Caco-2 (cell line): ENCODE measurements around the gene PPP6R2. TPM values are rescaled to one million over a fixed set of nuclear protein-coding genes. Genes with fewer than 3 reads are reported as not detected.

Experiments used
- BruUV-seq: library from RNA; stranded (reverse); fragments of 400-500 nt; replicated peaks from 2 replicates; lab custom pipeline; 2021; lab: Mats Ljungman, UMichigan
- CTCF ChIA-PET: fragments of 300-600 bp; sonication (Branson Sonifier 250); formaldehyde crosslinking; loops from one replicate; lab custom pipeline; 2022; ENCODE audit warnings: antibody characterized with exemption; lab: Charles Lee
- POLR2A ChIA-PET: fragments of 300-600 bp; sonication (Branson Sonifier 250); formaldehyde crosslinking; loops from one replicate; lab custom pipeline; 2022; ENCODE audit warnings: antibody characterized with exemption; lab: Charles Lee
- DNase-seq, 2 experiments: peaks; one replicate each; pipeline versions ENCODE4 v3.0.0 to v3.0.0-alpha.2; 2020 to 2022
- H3K27me3 ChIP-seq: replicated peaks from 2 replicates; pipeline ENCODE4 v1.6.0; 2011; ENCODE audit warnings: low read length; ENCODE audit not compliant: control insufficient read depth, insufficient read depth
- H3K36me3 ChIP-seq: 2 replicates; pipeline ENCODE4 v1.5.1; 2011; ENCODE audit warnings: low read length; ENCODE audit not compliant: control insufficient read depth, insufficient read depth
- H3K4me1 ChIP-seq: fragments of 250-450 bp; sonication (Bioruptor Pico); 2 replicates; pipeline ENCODE4 v1.5.1; 2020; ENCODE audit warnings: mild to moderate bottlenecking
- H3K4me3 ChIP-seq: 2 replicates; pipeline ENCODE4 v1.5.1; 2011; ENCODE audit warnings: low read depth, mild to moderate bottlenecking, control low read depth, low read length
- H3K9me3 ChIP-seq: fragments of 250-450 bp; sonication (Bioruptor Pico); 2 replicates; pipeline ENCODE4 v1.5.1; 2020; ENCODE audit warnings: mild to moderate bottlenecking, moderate library complexity
- H3K27ac Mint-ChIP-seq: one replicate; pipeline ENCODE4 v1.8.0; 2022; ENCODE audit warnings: mixed read lengths; ENCODE audit not compliant: unreplicated experiment
- H3K27me3 Mint-ChIP-seq: one replicate; pipeline ENCODE4 v1.8.0; 2022; ENCODE audit warnings: mixed read lengths; ENCODE audit not compliant: insufficient read depth, unreplicated experiment
- H3K36me3 Mint-ChIP-seq: one replicate; pipeline ENCODE4 v1.8.0; 2022; ENCODE audit warnings: mild to moderate bottlenecking, mixed read lengths; ENCODE audit not compliant: insufficient read depth, unreplicated experiment
- H3K4me1 Mint-ChIP-seq: one replicate; pipeline ENCODE4 v1.8.0; 2022; ENCODE audit warnings: low read depth, mixed read lengths; ENCODE audit not compliant: unreplicated experiment
- H3K4me3 Mint-ChIP-seq: one replicate; pipeline ENCODE4 v1.8.0; 2022; ENCODE audit warnings: mild to moderate bottlenecking, moderate library complexity, mixed read lengths; ENCODE audit not compliant: unreplicated experiment
- H3K9me3 Mint-ChIP-seq: one replicate; pipeline ENCODE4 v1.8.0; 2022; ENCODE audit warnings: mixed read lengths; ENCODE audit not compliant: unreplicated experiment
- CTCF ChIP-seq, 2 experiments: fragments of 200-600 bp in 1 of 2; IDR thresholded peaks; 1 replicate in 1 of 2; 2 replicates in 1 of 2; pipeline versions ENCODE4 v1.5.1 to v1.8.0; 2011 to 2022; ENCODE audit warnings: antibody characterized with exemption in 1 of 2, control low read depth in 1 of 2, inconsistent platforms in 1 of 2, low read depth in 1 of 2, low read length in 1 of 2, mild to moderate bottlenecking in 1 of 2, moderate library complexity in 1 of 2; ENCODE audit not compliant: insufficient read depth in 1 of 2, severe bottlenecking in 1 of 2, unreplicated experiment in 1 of 2
- intact Hi-C: fragments of 100-400 bp; cut with micrococcal nuclease; formaldehyde crosslinking; loops from one replicate; pipeline ENCODE4 v1.10.0; 2022; ENCODE audit not compliant: unreplicated experiment
- total RNA-seq: library from RNA; stranded (reverse); gene quantifications from 2 replicates; pipeline ENCODE4 v1.2.3, GENCODE V29; 2022

The PPP6R2 gene
- total RNA-seq, 1 experiment from 2014 or later, result 60.7 TPM

DNA sequence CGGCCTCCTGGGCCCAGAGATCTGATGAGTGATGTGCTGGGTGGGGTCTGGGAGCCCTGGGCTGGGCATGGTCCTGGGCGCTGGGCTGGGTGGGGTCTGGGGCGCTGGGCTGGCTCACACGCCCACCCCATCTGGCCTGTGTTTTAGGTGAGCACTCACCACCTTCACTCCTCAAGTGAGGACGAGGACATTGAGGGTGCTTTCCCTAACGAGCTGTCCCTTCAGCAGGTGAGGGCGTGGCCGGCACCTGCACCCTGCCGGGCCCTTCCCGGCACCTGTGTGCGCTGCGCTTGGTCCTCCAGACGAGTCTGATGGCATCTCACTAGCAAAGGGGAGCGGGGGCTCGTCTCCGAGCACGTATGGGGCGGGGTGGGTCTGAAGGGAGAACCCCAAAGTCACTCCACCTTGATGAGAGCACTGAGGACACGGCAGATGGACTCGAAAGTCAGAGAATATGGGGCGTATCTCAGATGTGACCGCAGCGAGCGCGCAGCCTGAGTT is 93.8 kb downstream of the PPP6R2 start:
- H3K4me1 ChIP-seq, result no peaks in the 10 kb centered on the region
- Mint-ChIP-seq H3K4me3 (no peak overlapping the region), H3K36me3 (peaks cover 43% of the 10 kb centered on the region), H3K9me3 (no peaks in the 10 kb centered on the region), H3K27me3 (no peaks in the 10 kb centered on the region), H3K4me1 (no peaks in the 10 kb centered on the region), H3K27ac (no peak overlapping the region)
- ChIA-PET POLR2A (no interaction called here), CTCF (no interaction called here)
- H3K9me3 ChIP-seq, result no peaks in the 10 kb centered on the region
- no peaks in the 10 kb centered on the region for H3K27me3 ChIP-seq
- no peak overlapping the region for H3K4me3 ChIP-seq
- no peak for DNase-seq
- no TSS peak for BruUV-seq
- H3K36me3 ChIP-seq, result peaks cover 1% of the 10 kb centered on the region
- intact Hi-C loops, result no loop called here
- no peak for TF ChIP-seq CTCF (IDR thresholded peaks at IDR 0.05; ENCODE audit: insufficient read depth in 1 of 2, low read depth in 1 of 2, low read length in 1 of 2, severe bottlenecking in 1 of 2, unreplicated experiment in 1 of 2)

- CTCF ChIA-PET, result no interaction called here
- no TSS peak for BruUV-seq
- Mint-ChIP-seq H3K4me1 (no peaks in the 10 kb centered on the region), H3K27ac (no peak overlapping the region), H3K27me3 (no peaks in the 10 kb centered on the region), H3K9me3 (no peaks in the 10 kb centered on the region), H3K4me3 (no peak overlapping the region), H3K36me3 (peaks cover 43% of the 10 kb centered on the region)
- H3K36me3 ChIP-seq, result peaks cover under 1% of the 10 kb centered on the region
- DNase-seq, result no peak
- POLR2A ChIA-PET, result interaction anchor here (0.5 kb wide), 1 partner anchor 186 kb away, joined by 5 read pairs; no protein-coding TSS in a partner anchor
- no peaks in the 10 kb centered on the region for H3K4me1 ChIP-seq
- TF ChIP-seq CTCF (IDR thresholded peaks at IDR 0.05; ENCODE audit: insufficient read depth in 1 of 2, low read depth in 1 of 2, low read length in 1 of 2, severe bottlenecking in 1 of 2, unreplicated experiment in 1 of 2), result no peak
- no peaks in the 10 kb centered on the region for H3K9me3 ChIP-seq
- no peaks in the 10 kb centered on the region for H3K27me3 ChIP-seq
- intact Hi-C loops, result no loop called here
- no peak overlapping the region for H3K4me3 ChIP-seq
Measured at GRCh38 chr22:50437511-50438304, 94.6 kb downstream of the PPP6R2 start.

DNA sequence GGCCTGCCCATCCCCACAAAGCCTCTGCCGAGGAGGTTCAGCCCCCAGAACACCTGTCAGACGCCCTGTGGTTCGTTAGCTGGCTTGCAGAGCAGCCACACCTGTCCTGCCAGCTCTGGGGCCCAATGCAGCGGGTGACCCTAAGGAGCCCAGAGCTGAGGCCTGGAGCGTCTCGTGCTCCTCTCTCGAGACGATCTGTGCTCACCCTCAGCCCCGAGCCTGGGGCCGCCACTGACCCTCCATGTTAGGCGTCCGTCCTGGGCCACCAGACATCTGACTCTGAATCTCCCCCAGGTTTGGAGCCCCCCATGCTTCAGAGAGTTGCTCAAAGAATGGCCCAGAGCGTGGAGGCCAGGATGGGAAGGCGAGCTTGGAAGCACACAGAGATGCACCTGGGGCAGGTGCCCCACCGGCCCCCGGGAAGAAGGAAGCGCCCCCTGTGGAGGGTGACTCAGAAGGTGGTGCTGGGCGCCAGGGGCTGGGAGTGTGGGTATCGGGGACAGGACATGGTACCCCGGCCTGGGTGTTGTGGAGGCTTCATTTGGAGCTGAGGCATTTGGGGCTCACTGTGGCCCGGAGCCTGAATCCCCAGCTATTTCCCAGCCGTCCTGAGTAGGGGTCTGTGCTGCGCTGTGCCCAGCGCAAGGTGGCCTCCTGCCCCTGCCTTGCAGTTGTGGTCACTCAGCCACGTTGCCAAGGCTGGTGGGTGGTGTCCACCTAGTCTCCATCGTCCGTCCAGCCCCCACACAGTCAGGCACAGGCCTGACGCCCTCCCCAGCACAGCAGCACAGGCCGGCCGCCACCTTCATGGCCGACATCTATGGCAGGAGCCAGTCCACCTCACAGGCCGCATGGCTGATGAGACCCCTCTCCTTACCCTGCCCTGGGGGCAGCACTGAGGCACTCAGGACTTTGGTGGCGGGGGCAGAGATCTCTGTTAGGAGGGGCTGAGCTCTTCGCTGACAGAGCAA is 95.5 kb downstream of the PPP6R2 start:
- POLR2A ChIA-PET, result interaction anchor here (0.5 kb wide), 1 partner anchor 187 kb away, joined by 5 read pairs; no protein-coding TSS in a partner anchor
- no peaks in the 10 kb centered on the region for H3K36me3 ChIP-seq
- intact Hi-C loops, result no loop called here
- no peaks in the 10 kb centered on the region for H3K9me3 ChIP-seq
- DNase-seq, result no peak
- H3K9me3 Mint-ChIP-seq, result no peaks in the 10 kb centered on the region
- H3K27me3 Mint-ChIP-seq, result no peaks in the 10 kb centered on the region
- no peaks in the 10 kb centered on the region for H3K4me1 ChIP-seq
- no peaks in the 10 kb centered on the region for H3K4me1 Mint-ChIP-seq
- no peaks in the 10 kb centered on the region for H3K27me3 ChIP-seq
- TF ChIP-seq CTCF (IDR thresholded peaks at IDR 0.05; ENCODE audit: insufficient read depth in 1 of 2, low read depth in 1 of 2, low read length in 1 of 2, severe bottlenecking in 1 of 2, unreplicated experiment in 1 of 2), result no peak
- peaks cover 47% of the 10 kb centered on the region for H3K36me3 Mint-ChIP-seq
- no peak overlapping the region for H3K27ac Mint-ChIP-seq
- H3K4me3 Mint-ChIP-seq, result no peak overlapping the region
- H3K4me3 ChIP-seq, result no peak overlapping the region
- CTCF ChIA-PET, result no interaction called here
- BruUV-seq, result no TSS peak
